Adrenal gland (tissue), 12 donors: Measurements from ENCODE around the gene CIDEA. TPM values are rescaled to one million over a fixed set of nuclear protein-coding genes. Genes with fewer than 3 reads are reported as not detected.
"Not testable (repeated sequence)": the region's sequence is repeated elsewhere in the genome, so short reads cannot be mapped to it uniquely, and the experiment has no call there.

Experiments
- DNase-seq, 7 donors: peaks; one replicate each; pipeline ENCODE4 v3.0.0-alpha.2; 2019 to 2020
- H3K27ac ChIP-seq, 5 donors: fragments of 200-600 bp; sonication (generic) in 4 of 5; 1 replicate in 3 of 5; 2 replicates in 2 of 5; pipeline versions ENCODE4 v1.5.1 to v1.8.0; 2016 to 2020; ENCODE audit warnings: mild to moderate bottlenecking in 1 of 5
- H3K27me3 ChIP-seq: fragments of 200-600 bp; 2 replicates; pipeline ENCODE4 v1.8.0; 2021
- H3K36me3 ChIP-seq, 2 donors: fragments of 200-600 bp; replicated peaks in 1 of 2; 1 replicate in 1 of 2; 2 replicates in 1 of 2; pipeline versions ENCODE4 v1.5.1 to v1.8.0; 2018 to 2022
- H3K4me1 ChIP-seq, 2 donors: fragments of 200-600 bp; replicated peaks in 1 of 2; 1 replicate in 1 of 2; 2 replicates in 1 of 2; pipeline versions ENCODE4 v1.5.1 to v1.8.0; 2018 to 2021
- H3K4me3 ChIP-seq, 4 donors: fragments of 200-600 bp; sonication (generic) in 3 of 4; one replicate each; pipeline ENCODE4 v1.5.1; 2016 to 2018
- H3K9me3 ChIP-seq, 3 donors: fragments of 200-600 bp; sonication (generic) in 1 of 3; replicated peaks in 1 of 3; 1 replicate in 2 of 3; 2 replicates in 1 of 3; pipeline versions ENCODE4 v1.5.1 to v1.8.0; 2016 to 2021
- POLR2A ChIP-seq, 2 donors: fragments of 450-650 bp; IDR thresholded peaks; one replicate each; pipeline ENCODE4 v1.6.1; 2017; ENCODE audit warnings: antibody characterized with exemption in 2 of 2, mild to moderate bottlenecking in 2 of 2, moderate library complexity in 1 of 2
- WGBS, 4 donors: extraction: QIAGEN DNeasy Blood & Tissue Kit in 2 of 4; methylation state at CpG; one replicate each; pipeline versions ENCODE4 v1.1.5 to v1.1.7; 2013 to 2017; 5-methylcytosine and 5-hydroxymethylcytosine counted together
- intact Hi-C, 2 donors: fragments of 100-400 bp; cut with DNase I; formaldehyde crosslinking; loops; one replicate each; pipeline versions ENCODE4 v1.14.1 to v1.15.0; 2022 to 2023
- polyA plus RNA-seq, 3 donors: library from polyadenylated mRNA; stranded (reverse); fragments of 200-250 nt in 2 of 3; fragments of 350-450 nt in 1 of 3; fragmentation: Illumina TruSeq in 1 of 3; extraction: RNeasy Lipid Tissue Mini Kit (QIAGEN cat#74804) in 1 of 3; gene quantifications; one replicate each; pipeline ENCODE4 v1.2.3, GENCODE V29; 2013 to 2014
- total RNA-seq, 9 donors: library from RNA; depleted of rRNA in 4 of 9; stranded (reverse); fragments of >200 nt in 4 of 9; fragments of 120-200 nt in 1 of 9; fragmentation: NEBNext Ultra II Directional in 1 of 9; extraction: Animal tissue kit (Norgen Biotek cat#: 25700) in 1 of 9; gene quantifications; one replicate each; pipeline versions ENCODE4 v1.1.0 to v1.2.4, GENCODE V29; 2013 to 2023
- TF ChIP-seq, protein P1 (sequence below), 6 experiments: fragments of 450-650 bp in 4 of 6; fragments of 200-600 bp in 2 of 6; sonication (generic) in 1 of 6; IDR thresholded peaks; 1 replicate in 5 of 6; 2 replicates in 1 of 6; pipeline versions ENCODE4 v1.5.1 to v1.8.0; 2016 to 2021; ENCODE audit warnings: antibody characterized with exemption in 6 of 6, mild to moderate bottlenecking in 2 of 6, moderate library complexity in 1 of 6
- donor health status: healthy with polysubstance abuse.
- donor health status: Bipolar disorder and iron deficiency.
- donor health status: DM: yes; HTN: yes; CAD: no.
- donor health status: DM: no; HTN: no; CAD: no.
- donor health status: DM: no; HTN: no; CAD: no.
- donor health status: DM: yes; HTN: yes; CAD: no.

CIDEA gene
- total and polyA plus RNA-seq, 12 donors = 0.11 to 18.5 (median 0.82) TPM; not detected in 2

DNA sequence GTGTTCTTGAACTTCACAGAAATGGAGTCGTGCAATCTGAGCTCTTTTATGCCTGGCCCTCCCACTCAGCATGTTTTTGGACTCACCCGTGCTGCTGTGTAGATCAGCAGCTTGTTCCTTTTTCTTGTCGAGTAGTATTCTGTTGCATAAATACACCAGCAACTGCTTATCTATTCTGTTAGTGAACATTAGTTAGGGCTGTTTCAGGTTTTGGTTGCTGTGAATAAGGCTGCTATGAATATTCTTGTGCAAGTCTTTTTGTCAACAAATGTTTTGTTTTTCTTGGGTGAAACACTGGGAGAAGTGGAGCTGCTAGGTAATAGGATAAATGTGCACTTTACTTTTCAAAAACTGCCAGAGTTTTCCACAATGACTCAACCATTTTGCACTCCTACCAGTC lies 15.3 kb upstream of the CIDEA start:
- intact Hi-C loops = loop anchor here in 1 of 2 donors (10.0 kb wide), 1 partner anchor 144 kb away; the partner anchor contains the start of gene ANKRD62
- Histone ChIP-seq H3K27ac (no peak overlapping the region), H3K27me3 (no peaks in the 10 kb centered on the region), H3K4me3 (no peak overlapping the region), H3K36me3 (no peaks in the 10 kb centered on the region), H3K9me3 (no peaks in the 10 kb centered on the region), H3K4me1 (no peaks in the 10 kb centered on the region)
- DNase-seq = no peak
- TF ChIP-seq, protein P1, sequence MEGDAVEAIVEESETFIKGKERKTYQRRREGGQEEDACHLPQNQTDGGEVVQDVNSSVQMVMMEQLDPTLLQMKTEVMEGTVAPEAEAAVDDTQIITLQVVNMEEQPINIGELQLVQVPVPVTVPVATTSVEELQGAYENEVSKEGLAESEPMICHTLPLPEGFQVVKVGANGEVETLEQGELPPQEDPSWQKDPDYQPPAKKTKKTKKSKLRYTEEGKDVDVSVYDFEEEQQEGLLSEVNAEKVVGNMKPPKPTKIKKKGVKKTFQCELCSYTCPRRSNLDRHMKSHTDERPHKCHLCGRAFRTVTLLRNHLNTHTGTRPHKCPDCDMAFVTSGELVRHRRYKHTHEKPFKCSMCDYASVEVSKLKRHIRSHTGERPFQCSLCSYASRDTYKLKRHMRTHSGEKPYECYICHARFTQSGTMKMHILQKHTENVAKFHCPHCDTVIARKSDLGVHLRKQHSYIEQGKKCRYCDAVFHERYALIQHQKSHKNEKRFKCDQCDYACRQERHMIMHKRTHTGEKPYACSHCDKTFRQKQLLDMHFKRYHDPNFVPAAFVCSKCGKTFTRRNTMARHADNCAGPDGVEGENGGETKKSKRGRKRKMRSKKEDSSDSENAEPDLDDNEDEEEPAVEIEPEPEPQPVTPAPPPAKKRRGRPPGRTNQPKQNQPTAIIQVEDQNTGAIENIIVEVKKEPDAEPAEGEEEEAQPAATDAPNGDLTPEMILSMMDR (IDR thresholded peaks at IDR 0.05) = no peak
- no peak for TF ChIP-seq POLR2A (IDR thresholded peaks at IDR 0.05)
- 42 to 47% (median 46%) methylated on average over 3 of the region's 3 CpGs for WGBS, 4 donors

DNA sequence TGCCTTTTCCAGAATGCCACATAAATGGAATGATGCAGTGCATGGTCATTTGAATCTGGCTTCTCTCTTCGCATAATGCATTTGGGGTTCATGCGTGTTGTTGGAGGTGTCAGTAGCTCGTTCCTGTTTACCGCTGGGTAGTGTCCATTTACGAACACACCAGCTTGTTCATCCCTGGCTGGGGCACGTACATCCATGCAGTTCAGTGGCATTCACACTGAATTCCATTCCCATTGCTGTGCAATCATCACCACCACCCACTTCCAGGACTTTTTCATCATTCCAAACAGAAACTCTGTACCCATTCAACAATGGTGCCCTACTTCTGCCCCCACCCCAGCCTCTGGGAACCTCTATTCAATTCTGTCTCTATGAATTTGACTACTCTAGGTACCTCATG lies 14.7 kb upstream of the CIDEA start:
- intact Hi-C loops = loop anchor here in 1 of 2 donors (10.0 kb wide), 1 partner anchor 145 kb away; the partner anchor contains the start of gene ANKRD62
- 77 to 90% (median 80%) methylated on average over 6 of the region's 6 CpGs for WGBS, 4 donors

DNA sequence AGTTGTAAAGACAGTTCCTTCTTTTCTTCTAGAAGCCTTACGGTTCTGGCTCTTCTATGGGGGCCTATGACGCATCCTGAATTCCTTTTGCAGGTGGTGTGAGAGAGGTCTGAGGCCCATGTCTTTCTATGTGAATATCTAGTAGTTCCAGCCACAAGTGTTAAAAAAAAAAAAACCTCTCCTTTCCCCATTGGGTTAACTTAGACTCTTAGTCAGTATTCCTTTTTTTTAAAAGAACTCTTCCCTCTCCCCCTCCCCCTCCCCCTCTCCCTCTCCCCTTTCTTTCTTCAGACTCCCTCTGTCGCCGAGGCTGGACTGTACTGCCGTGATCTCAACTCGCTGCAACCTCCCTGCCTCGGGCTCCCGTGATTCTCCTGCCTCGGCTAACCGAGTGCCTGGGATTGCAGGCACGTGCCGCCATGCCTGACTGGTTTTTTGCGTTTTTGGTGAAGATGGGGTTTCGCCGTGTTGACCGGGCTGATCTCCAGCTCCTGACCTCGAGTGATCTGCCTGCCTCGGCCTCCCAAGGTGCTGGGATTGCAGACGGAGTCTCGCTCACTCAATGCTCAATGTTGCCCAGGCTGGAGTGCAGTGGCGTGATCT lies 11.4 kb upstream of the CIDEA start:
- H3K27me3 ChIP-seq = peaks cover 5% of the 10 kb centered on the region
- H3K4me1 ChIP-seq = no peaks in the 10 kb centered on the region
- no peak overlapping the region for H3K4me3 ChIP-seq
- H3K9me3 ChIP-seq = no peaks in the 10 kb centered on the region
- no peaks in the 10 kb centered on the region for H3K36me3 ChIP-seq
- TF ChIP-seq, protein P1 (IDR thresholded peaks at IDR 0.05) = no peak
- TF ChIP-seq POLR2A (IDR thresholded peaks at IDR 0.05) = no peak
- DNase-seq = no peak
- intact Hi-C loops = no loop called here
- WGBS, 4 donors = 84 to 92% (median 88%) methylated on average over 7 to 21 of the region's 21 CpGs
- no peak overlapping the region for H3K27ac ChIP-seq

More for the DNA sequence above, 14.7 kb upstream of the CIDEA start:
- Histone ChIP-seq H3K27me3 (no peaks in the 10 kb centered on the region), H3K4me1 (no peaks in the 10 kb centered on the region), H3K9me3 (no peaks in the 10 kb centered on the region), H3K36me3 (no peaks in the 10 kb centered on the region), H3K4me3 (no peak overlapping the region), H3K27ac (no peak overlapping the region)
- no peak for DNase-seq
- TF ChIP-seq, protein P1 (IDR thresholded peaks at IDR 0.05) = no peak
- TF ChIP-seq POLR2A (IDR thresholded peaks at IDR 0.05) = no peak

DNA sequence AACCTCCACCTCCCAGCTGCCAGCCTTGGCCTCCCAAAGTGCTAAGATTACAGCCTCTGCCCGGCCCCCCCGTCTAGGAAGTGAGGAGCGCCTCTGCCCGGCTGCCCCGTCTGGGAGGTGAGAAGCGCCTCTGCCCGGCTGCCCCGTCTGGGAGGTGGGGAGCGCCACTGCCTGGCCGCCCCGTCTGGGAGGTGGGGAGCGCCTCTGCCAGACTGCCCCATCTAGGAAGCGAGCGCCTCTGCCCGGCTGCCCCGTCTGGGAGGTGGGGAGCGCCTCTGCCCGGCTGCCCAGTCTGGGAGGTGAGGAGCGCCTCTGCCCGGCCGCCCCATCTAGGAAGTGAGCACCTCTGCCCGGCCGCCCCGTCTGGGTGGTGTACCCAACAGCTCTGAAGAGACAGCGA lies 10.9 kb upstream of the CIDEA start:
- H3K36me3 ChIP-seq, intact Hi-C loops, H3K4me1 ChIP-seq, H3K4me3 ChIP-seq, DNase-seq, H3K27me3 ChIP-seq, H3K27ac ChIP-seq, H3K9me3 ChIP-seq: not testable (repeated sequence)
- 84 to 93% (median 92%) methylated on average over 13 to 25 of the region's 25 CpGs for WGBS, 4 donors

DNA sequence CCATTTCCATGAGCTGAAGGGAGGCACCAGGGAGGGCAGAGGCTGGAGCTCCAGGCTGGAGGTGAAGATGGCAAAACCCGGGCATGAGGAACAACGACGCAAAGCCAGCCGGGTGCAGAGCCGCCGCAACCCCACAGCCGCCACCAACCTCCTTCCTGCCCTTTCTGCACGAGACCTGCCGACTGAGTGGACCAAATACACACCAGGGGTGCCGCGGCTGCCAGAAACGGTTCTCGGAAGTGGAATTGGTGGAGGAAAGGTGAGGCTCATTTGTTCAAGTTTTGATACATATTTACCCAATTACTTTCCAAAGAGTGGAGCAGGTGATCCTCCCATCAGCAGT lies 8.4 kb upstream of the CIDEA start:
- Histone ChIP-seq H3K36me3 (no peaks in the 10 kb centered on the region), H3K27ac (no peak overlapping the region), H3K9me3 (no peaks in the 10 kb centered on the region), H3K4me3 (no peak overlapping the region), H3K27me3 (peaks cover 5% of the 10 kb centered on the region), H3K4me1 (no peaks in the 10 kb centered on the region)
- intact Hi-C loops = no loop called here
- TF ChIP-seq, protein P1 (IDR thresholded peaks at IDR 0.05) = no peak
- TF ChIP-seq POLR2A (IDR thresholded peaks at IDR 0.05) = no peak
- WGBS, 4 donors = 89 to 93% (median 90%) methylated on average over 12 to 13 of the region's 13 CpGs
- DNase-seq = no peak
